Measurements from ENCODE around the gene NUF2. TPM values are rescaled to one million over a fixed set of nuclear protein-coding genes. Genes with fewer than 3 reads are reported as not detected.
"Not testable (repeated sequence)": the region's sequence is repeated elsewhere in the genome, so short reads cannot be mapped to it uniquely, and the experiment has no call there.

Gene NUF2
- total RNA-seq, result 0.89 TPM
- long read RNA-seq, result 0 reads

- ATAC-seq (peak; percentile 100), DNase-seq (ENCODE audit: missing footprints) (peak; percentile 98)
- intact Hi-C loops (cut with DNase I), result no loop called here
These were observed at the start of gene NUF2 for GRCh38 chr1:163321311-163322305. Gene NUF2 (plus strand): TSS chr1:163321954. CDS start chr1:163326052, 4,098 bp downstream.

DNA sequence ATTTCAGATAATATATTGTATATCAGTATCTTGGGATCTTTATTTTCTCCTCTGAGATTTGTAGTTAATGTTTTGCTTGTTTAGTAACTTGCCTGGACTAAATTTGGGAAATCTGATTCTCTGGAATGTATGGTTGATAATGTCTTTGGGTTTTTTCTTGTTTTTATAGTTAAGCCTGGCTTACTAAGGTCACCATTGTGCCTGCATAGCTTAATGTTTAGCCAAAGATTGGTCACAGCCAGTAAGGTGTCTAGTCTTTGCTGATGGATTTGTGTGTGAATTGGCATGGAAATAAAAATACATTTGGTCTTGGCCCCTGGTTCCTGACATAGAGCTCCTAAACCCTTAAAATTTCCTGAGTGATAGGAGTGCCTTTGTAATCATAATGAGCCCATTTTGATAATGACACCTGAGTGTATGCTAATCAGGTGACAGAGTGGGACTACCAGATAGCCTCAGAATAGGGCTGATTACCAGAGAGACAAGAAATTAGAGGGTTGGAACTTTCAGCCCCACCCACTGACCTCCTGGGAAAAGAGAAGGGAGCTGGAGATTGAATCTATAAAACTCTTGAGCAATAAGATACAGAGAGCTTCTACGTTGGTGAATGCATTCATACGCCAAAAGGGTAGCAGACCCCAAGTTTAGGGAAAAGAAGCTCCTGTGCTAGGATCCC lies 47.9 kb upstream of the NUF2 start:
- DNase-seq (ENCODE audit: missing footprints) (no peak), ATAC-seq (no peak)
- intact Hi-C loops (cut with DNase I), result no loop called here

DNA sequence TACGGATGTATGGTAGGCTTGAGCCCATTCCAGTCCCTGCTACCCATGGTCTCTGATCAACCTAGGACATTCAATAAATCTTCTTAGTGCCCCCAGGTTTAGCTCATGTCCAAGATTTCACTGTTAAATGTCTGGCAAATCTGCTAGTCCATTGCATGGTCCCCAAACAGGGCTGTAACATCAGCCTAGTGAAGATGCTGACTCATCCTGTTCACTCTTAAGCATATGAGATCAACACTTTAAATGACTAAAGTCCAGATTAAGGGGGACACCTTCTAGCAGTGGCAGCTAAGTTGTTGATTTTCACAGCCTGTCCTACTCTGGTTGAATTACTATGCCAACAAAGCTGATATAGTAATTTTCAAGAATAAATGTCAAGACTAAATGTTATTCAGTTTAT lies 46.5 kb upstream of the NUF2 start:
- intact Hi-C loops (cut with DNase I), result no loop called here
- ATAC-seq, result no peak
- DNase-seq (ENCODE audit: missing footprints), result no peak

GRCh38 chr1:163278602-163279001 lies 43.2 kb upstream of the NUF2 start:
- DNase-seq (ENCODE audit: missing footprints), result no peak
- ATAC-seq, result no peak
- intact Hi-C loops (cut with DNase I), result no loop called here

DNA sequence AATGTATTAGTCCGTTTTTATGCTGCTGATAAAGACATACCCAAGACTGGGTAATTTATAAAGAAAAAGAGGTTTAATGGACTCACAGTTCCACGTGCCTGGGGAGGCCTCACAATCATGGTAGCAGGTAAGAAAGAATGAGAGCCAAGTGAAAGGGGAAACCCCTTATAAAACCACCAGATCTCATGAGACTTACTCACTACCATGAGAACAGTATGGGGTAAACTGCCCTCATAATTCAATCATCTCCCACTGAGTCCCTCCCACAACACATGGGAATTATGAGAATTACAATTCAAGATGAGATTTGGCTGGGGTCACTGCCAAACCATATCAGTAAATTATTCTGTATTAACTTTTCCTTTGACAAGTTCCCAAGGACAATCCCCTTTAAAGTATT lies 36.9 kb upstream of the NUF2 start:
- DNase-seq (ENCODE audit: missing footprints); ATAC-seq; intact Hi-C loops (cut with DNase I): not testable (repeated sequence)

DNA sequence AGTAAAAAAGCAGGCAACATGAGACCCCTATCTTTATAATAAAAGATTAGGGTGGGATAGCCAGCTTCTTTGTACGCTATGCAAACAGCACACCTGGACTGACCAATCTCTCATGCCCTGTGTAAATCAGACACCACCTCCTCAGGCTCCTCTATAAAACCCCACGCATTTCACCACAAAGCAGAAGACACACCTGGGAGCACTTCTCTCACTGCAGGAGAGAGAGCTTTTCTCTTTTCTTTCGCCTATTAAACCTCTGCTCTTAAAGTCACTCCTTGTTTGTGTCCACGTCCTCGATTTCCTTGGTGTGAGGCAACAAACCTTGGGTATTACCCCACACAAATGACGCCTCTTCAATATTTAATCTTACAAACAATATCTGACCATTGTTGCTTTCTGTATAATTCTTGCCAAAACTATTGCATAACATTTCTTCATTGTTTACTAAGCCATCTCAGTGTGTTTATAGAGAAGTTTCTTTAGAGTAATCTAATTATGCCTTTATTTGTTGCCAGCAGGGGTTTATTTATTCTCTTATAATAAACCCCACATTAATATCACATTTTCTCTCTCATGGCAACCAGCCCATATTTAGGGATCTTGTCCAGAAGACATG lies 31.6 kb upstream of the NUF2 start:
- no peak for DNase-seq (ENCODE audit: missing footprints)
- no peak for ATAC-seq
- intact Hi-C loops (cut with DNase I), result no loop called here

DNA sequence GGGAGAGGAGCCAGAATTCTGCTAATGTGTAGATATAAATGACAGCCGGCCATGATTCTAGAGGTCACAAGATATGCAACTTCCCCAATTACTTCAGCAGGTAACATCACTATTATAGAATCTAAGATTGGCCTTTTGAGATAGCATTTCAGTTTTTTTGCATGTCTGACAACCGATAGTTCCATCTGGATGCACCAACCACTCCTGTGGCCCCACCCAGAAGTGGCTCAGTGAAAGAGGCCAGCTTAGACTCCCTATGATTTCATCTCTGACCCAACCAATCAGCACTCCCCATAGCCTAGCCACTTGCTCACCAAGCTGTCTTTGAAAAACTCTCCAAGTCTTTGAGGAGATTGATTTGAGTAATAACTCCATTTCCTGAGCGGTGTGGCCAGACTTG lies 30.3 kb upstream of the NUF2 start:
- intact Hi-C loops (cut with DNase I), result no loop called here
- ATAC-seq, result no peak

GRCh38 chr1:163292153-163292552 lies 29.6 kb upstream of the NUF2 start:
- DNase-seq (ENCODE audit: missing footprints); ATAC-seq; intact Hi-C loops (cut with DNase I): not testable (repeated sequence)

More for the DNA sequence above, 30.3 kb upstream of the NUF2 start:
- DNase-seq (ENCODE audit: missing footprints), result no peak

GRCh38 chr1:163293497-163293896 lies 28.3 kb upstream of the NUF2 start:
- intact Hi-C loops (cut with DNase I); DNase-seq (ENCODE audit: missing footprints): not testable (repeated sequence)

GRCh38 chr1:163295949-163296348 lies 25.8 kb upstream of the NUF2 start:
- intact Hi-C loops (cut with DNase I), result no loop called here
- DNase-seq (ENCODE audit: missing footprints) (no peak), ATAC-seq (no peak)

More at GRCh38 chr1:163293497-163293896, 28.3 kb upstream of the NUF2 start:
- ATAC-seq, result not testable (repeated sequence)

GRCh38 chr1:163296504-163297263 lies 25.1 kb upstream of the NUF2 start:
- DNase-seq (ENCODE audit: missing footprints), result no peak
- intact Hi-C loops (cut with DNase I), result no loop called here
- ATAC-seq, result no peak

- ATAC-seq, result no peak
- intact Hi-C loops (cut with DNase I), result no loop called here
- no peak for DNase-seq (ENCODE audit: missing footprints)
These were observed 23.4 kb upstream of the NUF2 start for GRCh38 chr1:163298365-163298764.

- DNase-seq (ENCODE audit: missing footprints) (no peak), ATAC-seq (peak; percentile 39)
- intact Hi-C loops (cut with DNase I), result loop anchor here (5.0 kb wide), 1 partner anchor 103 kb away; no protein-coding TSS in a partner anchor
These were observed 21.2 kb upstream of the NUF2 start for GRCh38 chr1:163300568-163300967.

DNA sequence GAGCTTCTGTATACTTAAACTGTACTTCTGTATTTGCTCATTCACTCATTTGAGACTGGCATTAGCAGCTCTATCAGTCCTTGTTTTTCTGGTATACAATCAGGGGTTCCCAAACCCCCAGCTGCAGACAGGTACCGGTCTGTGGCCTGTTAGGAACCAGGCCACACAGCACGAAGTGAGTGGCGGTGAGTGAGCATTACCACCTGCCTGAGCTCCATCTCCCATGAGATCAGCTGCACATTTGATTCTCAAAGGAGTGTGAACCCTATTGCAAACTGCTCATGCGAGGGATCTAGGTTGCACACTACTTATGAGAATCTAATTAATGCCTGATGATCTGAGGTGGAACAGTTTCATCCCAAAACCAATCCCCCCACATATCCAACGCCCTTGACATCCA lies 18.2 kb upstream of the NUF2 start:
- ATAC-seq (no peak), DNase-seq (ENCODE audit: missing footprints) (no peak)
- intact Hi-C loops (cut with DNase I), result loop anchor here (5.0 kb wide), 1 partner anchor 106 kb away; no protein-coding TSS in a partner anchor

DNA sequence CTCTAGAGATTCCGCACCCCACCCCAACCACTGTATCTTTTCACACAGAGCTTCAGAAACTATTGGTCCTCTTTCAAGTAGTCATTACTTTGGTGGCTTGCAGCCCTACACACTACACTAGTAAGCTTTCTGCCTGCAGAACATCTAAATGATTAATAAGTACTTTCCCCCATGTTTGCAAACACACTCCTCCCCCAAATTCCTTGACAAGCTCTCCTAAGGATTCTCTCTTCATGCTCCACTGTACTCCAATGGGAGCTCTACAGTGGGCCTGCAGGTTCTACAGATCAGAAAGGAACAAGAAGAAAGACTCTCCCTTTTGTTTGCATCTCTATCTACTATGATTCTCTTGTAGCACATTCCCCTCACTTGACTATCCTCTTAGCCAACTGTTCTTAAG lies 16.3 kb upstream of the NUF2 start:
- DNase-seq (ENCODE audit: missing footprints) (no peak), ATAC-seq (no peak)
- intact Hi-C loops (cut with DNase I), result no loop called here

- DNase-seq (ENCODE audit: missing footprints) (no peak), ATAC-seq (no peak)
- intact Hi-C loops (cut with DNase I), result no loop called here
These were observed 14.1 kb upstream of the NUF2 start for GRCh38 chr1:163307479-163308171.

DNA sequence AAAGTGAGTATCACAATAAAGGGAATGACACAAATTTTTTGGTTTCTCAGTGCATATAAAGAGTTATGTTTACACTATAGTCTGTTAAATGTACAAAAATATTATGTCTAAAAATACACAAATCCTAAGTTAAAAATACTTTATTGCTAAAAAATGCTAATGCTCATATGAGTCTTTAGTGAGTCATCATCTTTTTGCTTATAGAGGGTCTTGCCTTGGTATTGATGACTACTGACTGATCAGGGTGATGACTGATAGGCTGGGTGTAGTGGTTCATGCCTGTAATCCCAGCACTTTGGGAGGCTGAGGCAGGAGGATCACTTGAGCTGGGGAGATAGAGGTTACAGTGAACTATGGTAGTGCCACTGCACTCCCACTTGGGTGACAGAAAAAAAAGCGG lies 12.9 kb upstream of the NUF2 start:
- intact Hi-C loops (cut with DNase I), result no loop called here
- no peak for ATAC-seq
- DNase-seq (ENCODE audit: missing footprints), result no peak

Data from Right ventricle myocardium inferior (tissue), 1 donor.